HG03196 (cell line): ENCODE data around the gene MACROD2.

Source experiments
- ATAC-seq: cut with Tn5 transposase; IDR thresholded peaks from one replicate; pipeline ENCODE4 v1.9.1; 2021; ENCODE audit not compliant: unreplicated experiment

Gene MACROD2

GRCh38 chr20:15289337-15289736, 1294.0 kb downstream of the MACROD2 start:
- no peak for ATAC-seq

GRCh38 chr20:15292405-15292804, 1297.1 kb downstream of the MACROD2 start:
- no peak for ATAC-seq

GRCh38 chr20:15296422-15296821, 1301.1 kb downstream of the MACROD2 start:
- no peak for ATAC-seq

GRCh38 chr20:15297059-15297875, 1302.0 kb downstream of the MACROD2 start:
- ATAC-seq = no peak

GRCh38 chr20:15302075-15302474, 1306.8 kb downstream of the MACROD2 start:
- ATAC-seq = no peak

- ATAC-seq = no peak
These were observed 1315.0 kb downstream of the MACROD2 start for GRCh38 chr20:15310361-15310760.

GRCh38 chr20:15316556-15316955, 1321.2 kb downstream of the MACROD2 start:
- ATAC-seq = no peak

- peak; percentile 81 for ATAC-seq
These were observed 1322.4 kb downstream of the MACROD2 start for GRCh38 chr20:15317546-15318232.

GRCh38 chr20:15318682-15319081, 1323.4 kb downstream of the MACROD2 start:
- no peak for ATAC-seq

- ATAC-seq = no peak
These were observed 1324.1 kb downstream of the MACROD2 start for GRCh38 chr20:15319439-15319838.

GRCh38 chr20:15320941-15321340, 1325.6 kb downstream of the MACROD2 start:
- no peak for ATAC-seq

GRCh38 chr20:15327123-15327522, 1331.8 kb downstream of the MACROD2 start:
- no peak for ATAC-seq

- ATAC-seq = no peak
These were observed 1332.8 kb downstream of the MACROD2 start for GRCh38 chr20:15328084-15328483.

GRCh38 chr20:15332711-15333160, 1337.4 kb downstream of the MACROD2 start:
- peak; percentile 80 for ATAC-seq

- peak; percentile 26 for ATAC-seq
These were observed 1337.9 kb downstream of the MACROD2 start for GRCh38 chr20:15333170-15333569.

GRCh38 chr20:15336011-15336410, 1340.7 kb downstream of the MACROD2 start:
- ATAC-seq = no peak

GRCh38 chr20:15336536-15336935, 1341.2 kb downstream of the MACROD2 start:
- no peak for ATAC-seq

GRCh38 chr20:15339264-15339663, 1343.9 kb downstream of the MACROD2 start:
- ATAC-seq = no peak

- no peak for ATAC-seq
These were observed 1347.7 kb downstream of the MACROD2 start for GRCh38 chr20:15342991-15343523.

- no peak for ATAC-seq
These were observed 1350.0 kb downstream of the MACROD2 start for GRCh38 chr20:15345287-15345686.

- ATAC-seq = no peak
These were observed 1351.5 kb downstream of the MACROD2 start for GRCh38 chr20:15346657-15347280.
